Kasumi-1 (cell line): ENCODE measurements around the gene SDF2.
"Not testable (repeated sequence)": the region's sequence is repeated elsewhere in the genome, so short reads cannot be mapped to it uniquely, and the experiment has no call there.

ENCODE experiments used
- DNase-seq, 2 experiments: peaks; one replicate each; lab custom pipeline; 2025; lab: John Stamatoyannopoulos, UW

SDF2 gene

GRCh38 chr17:28684963-28685362 lies 23.3 kb upstream of the SDF2 start:
- DNase-seq, result peak; percentile 21 to 25

- no peak for DNase-seq
These were observed 20.9 kb upstream of the SDF2 start for GRCh38 chr17:28682655-28683054.

GRCh38 chr17:28675980-28676379 lies 14.3 kb upstream of the SDF2 start:
- DNase-seq, result peak in 1 of 2 experiments; percentile 6

GRCh38 chr17:28675490-28675889 lies 13.8 kb upstream of the SDF2 start:
- DNase-seq, result no peak

GRCh38 chr17:28669918-28670317 lies 8.2 kb upstream of the SDF2 start:
- no peak for DNase-seq

GRCh38 chr17:28667870-28668269 lies 6.2 kb upstream of the SDF2 start:
- no peak for DNase-seq

GRCh38 chr17:28665994-28666393 lies 4.3 kb upstream of the SDF2 start:
- DNase-seq, result peak; percentile 22 to 31

GRCh38 chr17:28663723-28664122 lies 2.0 kb upstream of the SDF2 start:
- DNase-seq, result no peak

- peak in 1 of 2 experiments; percentile 29 for DNase-seq
These were observed 772 bp upstream of the SDF2 start for GRCh38 chr17:28662527-28662829.

GRCh38 chr17:28659497-28659881 lies 2.2 kb downstream of the SDF2 start:
- DNase-seq, result not testable (repeated sequence)

GRCh38 chr17:28658766-28659496 lies 2.8 kb downstream of the SDF2 start:
- not testable (repeated sequence) for DNase-seq

- not testable (repeated sequence) for DNase-seq
These were observed 3.4 kb downstream of the SDF2 start for GRCh38 chr17:28658342-28658741.

- no peak for DNase-seq
These were observed 4.0 kb downstream of the SDF2 start for GRCh38 chr17:28657756-28658155.

GRCh38 chr17:28655160-28655559 lies 6.5 kb downstream of the SDF2 start:
- DNase-seq, result no peak

GRCh38 chr17:28648698-28649097 lies 13.0 kb downstream of the SDF2 start:
- no peak for DNase-seq

- DNase-seq, result no peak
These were observed 15.5 kb downstream of the SDF2 start for GRCh38 chr17:28646039-28646754.

GRCh38 chr17:28645576-28645939 lies 16.1 kb downstream of the SDF2 start:
- DNase-seq, result no peak

GRCh38 chr17:28644787-28645575 lies 16.7 kb downstream of the SDF2 start, which contains the start of gene BLTP2:
Gene BLTP2, minus strand, starts transcription at chr17:28645158. Its CDS starts 102 bp downstream, at chr17:28645056.
- peak; percentile 91 for DNase-seq

- peak; percentile 82 for DNase-seq
These were observed 17.5 kb downstream of the SDF2 start for GRCh38 chr17:28643983-28644786.

GRCh38 chr17:28641579-28641978 lies 20.1 kb downstream of the SDF2 start:
- no peak for DNase-seq

GRCh38 chr17:28635506-28635905 lies 26.2 kb downstream of the SDF2 start:
- DNase-seq, result no peak
